Hepatocyte (in vitro differentiated cells): ENCODE data around the gene MICAL3.
"Not testable (repeated sequence)": the region's sequence is repeated elsewhere in the genome, so short reads cannot be mapped to it uniquely, and the experiment has no call there.

ENCODE experiments used
- EZH2 ChIP-seq: fragments of 200-600 bp; sonication (generic); IDR thresholded peaks from 2 replicates; pipeline ENCODE4 v1.6.1; 2016; ENCODE audit warnings: antibody characterized with exemption, mild to moderate bottlenecking, borderline replicate concordance
- TF ChIP-seq, protein P1 (sequence below): fragments of 200-600 bp; sonication (generic); IDR thresholded peaks from 2 replicates; pipeline ENCODE4 v1.5.1; 2016; ENCODE audit warnings: antibody characterized with exemption, mild to moderate bottlenecking; ENCODE audit not compliant: poor library complexity

DNA sequence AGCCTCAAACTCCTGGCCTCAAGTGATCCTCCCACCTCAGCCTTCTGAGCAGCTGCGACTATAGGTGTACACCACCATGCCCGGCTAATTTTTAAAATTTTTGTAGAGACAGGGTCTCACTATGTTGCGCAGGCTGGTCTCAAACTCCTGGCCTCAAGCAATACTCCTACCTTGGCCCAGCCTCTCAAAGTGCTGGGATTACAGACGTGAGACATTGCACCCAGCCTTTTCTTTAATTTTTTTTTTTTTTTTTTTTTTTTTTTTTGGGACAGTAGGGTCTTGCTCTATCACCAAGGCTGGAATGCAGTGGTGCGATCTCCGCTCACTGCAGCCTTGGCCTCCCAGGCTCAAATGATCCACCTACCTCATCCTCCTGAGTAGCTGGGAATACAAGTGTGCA lies 29.1 kb downstream of the MICAL3 start:
- TF ChIP-seq, protein P1, sequence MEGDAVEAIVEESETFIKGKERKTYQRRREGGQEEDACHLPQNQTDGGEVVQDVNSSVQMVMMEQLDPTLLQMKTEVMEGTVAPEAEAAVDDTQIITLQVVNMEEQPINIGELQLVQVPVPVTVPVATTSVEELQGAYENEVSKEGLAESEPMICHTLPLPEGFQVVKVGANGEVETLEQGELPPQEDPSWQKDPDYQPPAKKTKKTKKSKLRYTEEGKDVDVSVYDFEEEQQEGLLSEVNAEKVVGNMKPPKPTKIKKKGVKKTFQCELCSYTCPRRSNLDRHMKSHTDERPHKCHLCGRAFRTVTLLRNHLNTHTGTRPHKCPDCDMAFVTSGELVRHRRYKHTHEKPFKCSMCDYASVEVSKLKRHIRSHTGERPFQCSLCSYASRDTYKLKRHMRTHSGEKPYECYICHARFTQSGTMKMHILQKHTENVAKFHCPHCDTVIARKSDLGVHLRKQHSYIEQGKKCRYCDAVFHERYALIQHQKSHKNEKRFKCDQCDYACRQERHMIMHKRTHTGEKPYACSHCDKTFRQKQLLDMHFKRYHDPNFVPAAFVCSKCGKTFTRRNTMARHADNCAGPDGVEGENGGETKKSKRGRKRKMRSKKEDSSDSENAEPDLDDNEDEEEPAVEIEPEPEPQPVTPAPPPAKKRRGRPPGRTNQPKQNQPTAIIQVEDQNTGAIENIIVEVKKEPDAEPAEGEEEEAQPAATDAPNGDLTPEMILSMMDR: not testable (repeated sequence)
- not testable (repeated sequence) for TF ChIP-seq EZH2
